CD4-positive, CD25-positive, alpha-beta regulatory T cell (primary cell): Measurements from ENCODE around the gene CBFA2T3. TPM values are rescaled to one million over a fixed set of nuclear protein-coding genes. Genes with fewer than 3 reads are reported as not detected.
A peak's percentile ranks its signal among the peaks of the same experiment; 100 is the strongest.

Experiments used
- ATAC-seq, 2 donors: fragments of 150-1000 bp; cut with Tn5 transposase; one replicate each; pipeline ENCODE4 v1.10.0; 2021; ENCODE audit warnings: low read depth in 2 of 2, moderate number of reproducible peaks in 2 of 2, moderate library complexity in 1 of 2
- DNase-seq, 3 donors: peaks; one replicate each; pipeline versions ENCODE4 v3.0.0 to v3.0.0-alpha.2; 2012 to 2022; ENCODE audit warnings: mixed read lengths in 1 of 3
- H3K27ac ChIP-seq: one replicate; pipeline ENCODE4 v1.7.0; 2013; ENCODE audit warnings: mild to moderate bottlenecking, low read length; ENCODE audit not compliant: insufficient read depth, poor library complexity, severe bottlenecking
- H3K27me3 ChIP-seq: one replicate; pipeline ENCODE4 v1.7.0; 2013; ENCODE audit warnings: low read length; ENCODE audit not compliant: control insufficient read depth, insufficient read depth
- H3K36me3 ChIP-seq: one replicate; pipeline ENCODE4 v1.7.0; 2013; ENCODE audit warnings: mild to moderate bottlenecking, low read length, moderate library complexity; ENCODE audit not compliant: control insufficient read depth, insufficient read depth
- H3K4me1 ChIP-seq: 2 replicates; pipeline ENCODE4 v1.7.0; 2013; ENCODE audit warnings: mild to moderate bottlenecking, low read length; ENCODE audit not compliant: insufficient read depth, control insufficient read depth, poor library complexity, severe bottlenecking
- H3K4me3 ChIP-seq: one replicate; pipeline ENCODE4 v1.7.0; 2013; ENCODE audit warnings: low read depth, mild to moderate bottlenecking, low read length, moderate library complexity
- H3K9me3 ChIP-seq, 2 experiments: 1 replicate in 1 of 2; 2 replicates in 1 of 2; pipeline ENCODE4 v1.7.0; 2013; ENCODE audit warnings: low read length in 2 of 2, mild to moderate bottlenecking in 1 of 2, moderate library complexity in 1 of 2; ENCODE audit not compliant: control insufficient read depth in 2 of 2
- H3K27ac Mint-ChIP-seq, 3 donors: one replicate each; pipeline ENCODE4 v1.8.0; 2020 to 2022; ENCODE audit warnings: mild to moderate bottlenecking in 3 of 3, mixed read lengths in 3 of 3, moderate library complexity in 2 of 3
- H3K27me3 Mint-ChIP-seq: one replicate; pipeline ENCODE4 v1.8.0; 2022; ENCODE audit warnings: mild to moderate bottlenecking, mixed read lengths
- H3K36me3 Mint-ChIP-seq: one replicate; pipeline ENCODE4 v1.8.0; 2020; ENCODE audit warnings: mixed read lengths
- H3K4me1 Mint-ChIP-seq, 4 donors: one replicate each; pipeline ENCODE4 v1.8.0; 2020 to 2022; ENCODE audit warnings: mixed read lengths in 4 of 4, mild to moderate bottlenecking in 1 of 4
- H3K4me3 Mint-ChIP-seq, 4 donors: one replicate each; pipeline ENCODE4 v1.8.0; 2020 to 2022; ENCODE audit warnings: mild to moderate bottlenecking in 4 of 4, mixed read lengths in 4 of 4, moderate library complexity in 3 of 4
- H3K9me3 Mint-ChIP-seq, 7 donors: one replicate each; pipeline ENCODE4 v1.8.0; 2020 to 2022; ENCODE audit warnings: mixed read lengths in 7 of 7, mild to moderate bottlenecking in 3 of 7, moderate library complexity in 2 of 7
- polyA plus RNA-seq, 4 donors: library from polyadenylated mRNA; unstranded; fragments of 300-500 nt; fragmentation: Illumina TruSeq; gene quantifications; one replicate each; pipeline ENCODE4 v1.2.3, GENCODE V29; 2021
- total RNA-seq: library from RNA; stranded (reverse); gene quantifications from one replicate; pipeline ENCODE4 v1.2.3, GENCODE V29; 2022

CBFA2T3 gene
- total and polyA plus RNA-seq, 5 donors from 2014 or later = 0.25 to 1.3 TPM; not detected in 3

- no peak overlapping the region for H3K4me3 ChIP-seq
Measured at GRCh38 chr16:88843256-88843655, 133.8 kb downstream of the CBFA2T3 start.

GRCh38 chr16:88842806-88843205, 134.2 kb downstream of the CBFA2T3 start:
- Mint-ChIP-seq H3K4me3 (no peak overlapping the region), H3K27me3 (no peaks in the 10 kb centered on the region), H3K4me1 (peaks cover 0 to under 1% (median 0%) of the 10 kb centered on the region in 4 donors), H3K27ac (peak overlapping the region in 1 of 3 donors; percentile 48), H3K36me3 (peaks cover 6% of the 10 kb centered on the region), H3K9me3 (no peaks in the 10 kb centered on the region)
- Histone ChIP-seq H3K27ac (no peak overlapping the region), H3K4me1 (peaks cover 4% of the 10 kb centered on the region), H3K36me3 (peaks cover 19% of the 10 kb centered on the region), H3K27me3 (no peaks in the 10 kb centered on the region), H3K4me3 (no peak overlapping the region), H3K9me3 (no peaks in the 10 kb centered on the region)
- ATAC-seq (no peak), DNase-seq (no peak)

More at GRCh38 chr16:88843256-88843655, 133.8 kb downstream of the CBFA2T3 start:
- peaks cover 19% of the 10 kb centered on the region for H3K36me3 ChIP-seq
- no peak for ATAC-seq
- H3K27me3 ChIP-seq = no peaks in the 10 kb centered on the region
- Mint-ChIP-seq H3K9me3 (no peaks in the 10 kb centered on the region), H3K4me1 (peaks cover 0 to 3% (median 0%) of the 10 kb centered on the region in 4 donors), H3K36me3 (peaks cover 6% of the 10 kb centered on the region), H3K27ac (no peak overlapping the region), H3K27me3 (no peaks in the 10 kb centered on the region), H3K4me3 (no peak overlapping the region)
- no peak overlapping the region for H3K27ac ChIP-seq
- DNase-seq = no peak
- H3K9me3 ChIP-seq = no peaks in the 10 kb centered on the region
- H3K4me1 ChIP-seq = peaks cover 4% of the 10 kb centered on the region

- H3K27me3 Mint-ChIP-seq = no peaks in the 10 kb centered on the region
- no peaks in the 10 kb centered on the region for H3K9me3 Mint-ChIP-seq
- Histone ChIP-seq H3K27me3 (no peaks in the 10 kb centered on the region), H3K27ac (no peak overlapping the region), H3K9me3 (no peaks in the 10 kb centered on the region), H3K4me3 (no peak overlapping the region), H3K36me3 (peaks cover 19% of the 10 kb centered on the region), H3K4me1 (peaks cover 4% of the 10 kb centered on the region)
- DNase-seq = no peak
- H3K27ac Mint-ChIP-seq = no peak overlapping the region
- ATAC-seq = no peak
- H3K36me3 Mint-ChIP-seq = peaks cover 6% of the 10 kb centered on the region
- no peaks in the 10 kb centered on the region for H3K4me1 Mint-ChIP-seq
- no peak overlapping the region for H3K4me3 Mint-ChIP-seq
Measured at GRCh38 chr16:88842308-88842756, 134.7 kb downstream of the CBFA2T3 start.

GRCh38 chr16:88841521-88842307, 135.3 kb downstream of the CBFA2T3 start:
- no peaks in the 10 kb centered on the region for H3K9me3 ChIP-seq
- Mint-ChIP-seq H3K4me1 (no peaks in the 10 kb centered on the region), H3K27me3 (no peaks in the 10 kb centered on the region), H3K36me3 (peaks cover 6% of the 10 kb centered on the region), H3K4me3 (no peak overlapping the region), H3K9me3 (no peaks in the 10 kb centered on the region), H3K27ac (no peak overlapping the region)
- no peak overlapping the region for H3K4me3 ChIP-seq
- H3K27ac ChIP-seq = no peak overlapping the region
- H3K27me3 ChIP-seq = no peaks in the 10 kb centered on the region
- ATAC-seq = no peak
- H3K36me3 ChIP-seq = peaks cover 19% of the 10 kb centered on the region
- peak in 1 of 3 donors; percentile 16 for DNase-seq
- H3K4me1 ChIP-seq = peaks cover 4% of the 10 kb centered on the region

- no peak overlapping the region for H3K27ac Mint-ChIP-seq
- ATAC-seq (no peak), DNase-seq (no peak)
- Histone ChIP-seq H3K27me3 (no peaks in the 10 kb centered on the region), H3K36me3 (peaks cover 19% of the 10 kb centered on the region), H3K4me3 (no peak overlapping the region), H3K27ac (no peak overlapping the region), H3K4me1 (peaks cover 4% of the 10 kb centered on the region), H3K9me3 (no peaks in the 10 kb centered on the region)
- H3K4me3 Mint-ChIP-seq = no peak overlapping the region
- no peaks in the 10 kb centered on the region for H3K9me3 Mint-ChIP-seq
- no peaks in the 10 kb centered on the region for H3K27me3 Mint-ChIP-seq
- H3K36me3 Mint-ChIP-seq = peaks cover 6% of the 10 kb centered on the region
- H3K4me1 Mint-ChIP-seq = no peaks in the 10 kb centered on the region
Measured at GRCh38 chr16:88840600-88841215, 136.3 kb downstream of the CBFA2T3 start.

- Histone ChIP-seq H3K27me3 (no peaks in the 10 kb centered on the region), H3K4me3 (no peak overlapping the region), H3K27ac (no peak overlapping the region), H3K9me3 (no peaks in the 10 kb centered on the region), H3K36me3 (peaks cover 19% of the 10 kb centered on the region), H3K4me1 (peaks cover 4% of the 10 kb centered on the region)
- peaks cover 6% of the 10 kb centered on the region for H3K36me3 Mint-ChIP-seq
- H3K9me3 Mint-ChIP-seq = no peaks in the 10 kb centered on the region
- H3K27me3 Mint-ChIP-seq = no peaks in the 10 kb centered on the region
- no peaks in the 10 kb centered on the region for H3K4me1 Mint-ChIP-seq
- ATAC-seq (no peak), DNase-seq (no peak)
- H3K4me3 Mint-ChIP-seq = no peak overlapping the region
- H3K27ac Mint-ChIP-seq = no peak overlapping the region
Measured at GRCh38 chr16:88839745-88840599, 137.0 kb downstream of the CBFA2T3 start.

- Mint-ChIP-seq H3K9me3 (no peaks in the 10 kb centered on the region), H3K4me3 (no peak overlapping the region), H3K27me3 (no peaks in the 10 kb centered on the region), H3K4me1 (no peaks in the 10 kb centered on the region), H3K36me3 (peaks cover 6% of the 10 kb centered on the region), H3K27ac (no peak overlapping the region)
- H3K36me3 ChIP-seq = peaks cover 19% of the 10 kb centered on the region
- ATAC-seq (no peak), DNase-seq (no peak)
- H3K4me3 ChIP-seq = no peak overlapping the region
- H3K9me3 ChIP-seq = no peaks in the 10 kb centered on the region
- peaks cover 4% of the 10 kb centered on the region for H3K4me1 ChIP-seq
- no peaks in the 10 kb centered on the region for H3K27me3 ChIP-seq
- H3K27ac ChIP-seq = no peak overlapping the region
Measured at GRCh38 chr16:88839026-88839529, 137.9 kb downstream of the CBFA2T3 start.
